GM12878 (cell line): ENCODE data around the gene MCUB. TPM values are rescaled to one million over a fixed set of nuclear protein-coding genes. Genes with fewer than 3 reads are reported as not detected.
"Not testable (repeated sequence)": the region's sequence is repeated elsewhere in the genome, so short reads cannot be mapped to it uniquely, and the experiment has no call there.

Source experiments
- ATAC-seq: fragments of 200-7000 bp; cut with Tn5 transposase; 3 replicates; pipeline ENCODE4 v1.9.1; 2020; ENCODE audit warnings: mild to moderate bottlenecking, moderate library complexity
- BruUV-seq: library from RNA; stranded (reverse); fragments of 400-500 nt; replicated peaks from 2 replicates; lab custom pipeline; 2021; lab: Mats Ljungman, UMichigan
- CTCF ChIA-PET: fragments of 300-600 bp; sonication (Branson Sonifier 250); formaldehyde crosslinking; extraction: SDS; loops from one replicate; lab custom pipeline; 2021; ENCODE audit warnings: inconsistent platforms; lab: Yijun Ruan, JAX
- POLR2A ChIA-PET: fragments of 350-600 bp; formaldehyde crosslinking; extraction: SDS; loops from one replicate; lab custom pipeline; 2021; ENCODE audit warnings: inconsistent platforms; lab: Charles Lee
- RAD21 ChIA-PET: fragments of 300-600 bp; sonication (Branson Sonifier 250); formaldehyde crosslinking; loops from one replicate; lab custom pipeline; 2023; ENCODE audit warnings: antibody characterized with exemption; ENCODE audit not compliant: unreplicated experiment; lab: Charles Lee
- SMC1A ChIA-PET: fragments of 300-600 bp; sonication (Branson Sonifier 250); formaldehyde crosslinking; loops from one replicate; lab custom pipeline; 2023; ENCODE audit not compliant: unreplicated experiment, uncharacterized antibody; lab: Charles Lee
- DNase-seq: peaks from one replicate; pipeline ENCODE4 v3.0.0-alpha.2; 2011; ENCODE audit warnings: low read depth, low spot score
- FAIRE-seq: peaks from 3 replicates; lab custom pipeline; 2011; peaks lifted over from hg19 to GRCh38; lab: Jason Lieb, UNC
- H2AFZ ChIP-seq: 2 replicates; pipeline ENCODE4 v1.6.0; 2011; ENCODE audit warnings: low read depth, low read length, control low read depth; ENCODE audit not compliant: control insufficient read depth
- H3K27ac ChIP-seq: 2 replicates; pipeline ENCODE4 v1.5.1; 2011; ENCODE audit warnings: control low read depth; ENCODE audit not compliant: control insufficient read depth, insufficient read depth
- H3K27me3 ChIP-seq, 2 experiments: replicated peaks in 1 of 2; 2 replicates each; pipeline versions ENCODE4 v1.6.0 to v1.6.1; 2011; ENCODE audit warnings: low read length in 1 of 2; ENCODE audit not compliant: control insufficient read depth in 2 of 2, insufficient read depth in 2 of 2
- H3K36me3 ChIP-seq, 2 experiments: 2 replicates each; pipeline ENCODE4 v1.5.1; 2011; ENCODE audit warnings: low read length in 1 of 2; ENCODE audit not compliant: control insufficient read depth in 2 of 2, insufficient read depth in 2 of 2
- H3K4me1 ChIP-seq: 2 replicates; pipeline ENCODE4 v1.6.1; 2011; ENCODE audit warnings: mild to moderate bottlenecking, low read length, moderate library complexity, mixed read lengths; ENCODE audit not compliant: control insufficient read depth, insufficient read depth
- H3K4me2 ChIP-seq: 2 replicates; pipeline ENCODE4 v1.6.0; 2011; ENCODE audit warnings: control low read depth; ENCODE audit not compliant: control insufficient read depth, insufficient read depth
- H3K4me3 ChIP-seq: fragments of 200-600 bp; sonication (generic); 2 replicates; pipeline ENCODE4 v1.5.1; 2016
- H3K79me2 ChIP-seq: 2 replicates; pipeline ENCODE4 v1.6.0; 2011; ENCODE audit warnings: low read length; ENCODE audit not compliant: control insufficient read depth, insufficient read depth
- H3K9ac ChIP-seq: 2 replicates; pipeline ENCODE4 v1.8.0; 2011; ENCODE audit warnings: low read length, control low read depth, mixed read lengths; ENCODE audit not compliant: control insufficient read depth, insufficient read depth
- H3K9me3 ChIP-seq: replicated peaks from 3 replicates; pipeline ENCODE4 v1.5.1; 2011; ENCODE audit warnings: mild to moderate bottlenecking, low read length; ENCODE audit not compliant: control insufficient read depth, insufficient read depth
- H4K20me1 ChIP-seq: 2 replicates; pipeline ENCODE4 v1.6.0; 2011; ENCODE audit not compliant: control insufficient read depth, insufficient read depth
- BMI1 ChIP-seq: fragments of 450-650 bp; IDR thresholded peaks from 2 replicates; pipeline ENCODE4 v1.6.1; 2016; ENCODE audit warnings: mild to moderate bottlenecking, moderate library complexity, borderline replicate concordance
- NFYB ChIP-seq: IDR thresholded peaks from 2 replicates; pipeline ENCODE4 v1.6.1; 2011; ENCODE audit warnings: low read depth, mild to moderate bottlenecking, low read length, improper control_type of control experiment, moderate library complexity; ENCODE audit not compliant: insufficient read depth
- ZZZ3 ChIP-seq: IDR thresholded peaks from 2 replicates; pipeline ENCODE4 v1.6.1; 2011; ENCODE audit warnings: low read depth; ENCODE audit not compliant: control insufficient read depth, insufficient read length
- WGBS: methylation state at CpG from one replicate; pipeline ENCODE4 v1.1.6; 2016; ENCODE audit warnings: low lambda C conversion rate; ENCODE audit not compliant: insufficient replicate concordance, insufficient coverage; ENCODE audit errors: missing lambda C conversion rate; 5-methylcytosine and 5-hydroxymethylcytosine counted together
- in situ Hi-C: fragments of 300-500 bp; cut with MboI; formaldehyde crosslinking; loops from 9 replicates; pipeline ENCODE4 v1.14.3; 2018; ENCODE audit warnings: mixed read lengths
- intact Hi-C: fragments of 100-400 bp; cut with micrococcal nuclease; formaldehyde crosslinking; loops from one replicate; pipeline ENCODE4 v1.14.2; 2022; ENCODE audit not compliant: unreplicated experiment
- polyA plus RNA-seq, 11 experiments: library from polyadenylated mRNA; depleted of rRNA in 4 of 11; unstranded in 6 of 11; stranded (reverse) in 5 of 11; fragments of >200 nt; fragmentation: Nextera tagmentation in 4 of 11; fragmentation: Illumina TruSeq in 1 of 11; extraction: Ambion mirVana in 4 of 11; extraction: Trizol in 1 of 11; gene quantifications; 1 replicate in 1 of 11; 2 replicates in 10 of 11; pipeline versions ENCODE4 v1.2.1 to v1.2.3, GENCODE V29; 2011 to 2016; ENCODE audit warnings: inconsistent platforms in 2 of 11, missing spikeins in 2 of 11, low read depth in 1 of 11
- total RNA-seq, 4 experiments: library from RNA; depleted of rRNA in 3 of 4; stranded (reverse); fragments of >200 nt in 3 of 4; fragmentation: Illumina TruSeq in 1 of 4; extraction: Trizol in 1 of 4; gene quantifications; 2 replicates each; pipeline versions ENCODE4 v1.2.1 to v1.2.3, GENCODE V29; 2013 to 2021
- TF ChIP-seq, protein P1 (sequence below): fragments of 450-650 bp; IDR thresholded peaks from 2 replicates; pipeline ENCODE4 v1.6.1; 2016; ENCODE audit warnings: mild to moderate bottlenecking
- TF ChIP-seq, protein P2 (sequence below): fragments of 450-650 bp; formaldehyde crosslinking; IDR thresholded peaks from 2 replicates; pipeline ENCODE4 v1.5.0; 2022; ENCODE audit warnings: mild to moderate bottlenecking, missing genetic modification characterization
- TF ChIP-seq, protein P3 (sequence below): fragments of 450-650 bp; IDR thresholded peaks from 2 replicates; pipeline ENCODE4 v1.6.1; 2016; ENCODE audit warnings: mild to moderate bottlenecking

MCUB gene
- total and polyA plus RNA-seq, 10 of the 15 experiments (the other 5 are each of a cell fraction or from before 2014, with no cell fraction given), result 4.7 to 63.7 (median 39.4) TPM

DNA sequence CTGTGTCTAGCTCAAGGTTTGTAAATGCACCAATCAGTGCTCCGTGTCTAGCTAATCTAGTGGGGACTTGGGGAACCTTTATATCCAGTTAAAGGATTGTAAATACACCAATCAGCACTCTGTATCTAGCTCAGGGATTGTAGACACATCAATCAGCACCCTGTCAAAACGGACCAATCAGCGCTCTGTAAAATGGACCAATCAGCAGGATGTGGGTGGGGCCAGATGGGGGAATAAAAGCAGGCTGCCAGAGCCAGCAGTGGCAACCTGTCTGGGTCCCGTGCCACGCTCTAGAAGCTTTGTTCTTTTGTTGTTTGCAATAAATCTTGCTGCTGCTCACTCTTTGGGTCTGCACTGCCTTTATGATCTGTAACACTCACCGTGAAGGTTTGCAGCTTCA lies 2.0 kb upstream of the MCUB start:
- 97% methylated on average over 6 of the region's 6 CpGs for WGBS
- DNase-seq, H3K4me1 ChIP-seq, H2AFZ ChIP-seq, ATAC-seq, H3K36me3 ChIP-seq, H3K4me2 ChIP-seq, H3K9me3 ChIP-seq, in situ Hi-C loops, FAIRE-seq, H4K20me1 ChIP-seq, intact Hi-C loops, H3K4me3 ChIP-seq, H3K9ac ChIP-seq, BruUV-seq, H3K27me3 ChIP-seq, H3K27ac ChIP-seq: not testable (repeated sequence)
- SMC1A ChIA-PET, result interaction anchor here (0.6 to 1.9 kb wide), 10 partner anchors 9 to 237 kb away, joined by 3 to 5 read pairs (median 3); no protein-coding TSS in a partner anchor
- RAD21 ChIA-PET, result interaction anchor here (1.1 to 1.2 kb wide), 2 partner anchors 30 to 172 kb away, joined by 3 to 4 read pairs; no protein-coding TSS in a partner anchor
- POLR2A ChIA-PET, result interaction anchor here (2.0 kb wide), 1 partner anchor 146 kb away, joined by 7 read pairs; the partner anchor contains the start of gene CASP6
- peak; percentile 78 for TF ChIP-seq NFYB
- TF ChIP-seq, protein P1, sequence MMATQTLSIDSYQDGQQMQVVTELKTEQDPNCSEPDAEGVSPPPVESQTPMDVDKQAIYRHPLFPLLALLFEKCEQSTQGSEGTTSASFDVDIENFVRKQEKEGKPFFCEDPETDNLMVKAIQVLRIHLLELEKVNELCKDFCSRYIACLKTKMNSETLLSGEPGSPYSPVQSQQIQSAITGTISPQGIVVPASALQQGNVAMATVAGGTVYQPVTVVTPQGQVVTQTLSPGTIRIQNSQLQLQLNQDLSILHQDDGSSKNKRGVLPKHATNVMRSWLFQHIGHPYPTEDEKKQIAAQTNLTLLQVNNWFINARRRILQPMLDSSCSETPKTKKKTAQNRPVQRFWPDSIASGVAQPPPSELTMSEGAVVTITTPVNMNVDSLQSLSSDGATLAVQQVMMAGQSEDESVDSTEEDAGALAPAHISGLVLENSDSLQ, result peak; percentile 67; the same call in 1 of the 2 replicates
- CTCF ChIA-PET, result interaction anchor here (1.5 kb wide), 2 partner anchors 16 to 125 kb away, joined by 4 to 5 read pairs; no protein-coding TSS in a partner anchor
- H3K79me2 ChIP-seq, result peaks cover 20% of the 10 kb centered on the region

DNA sequence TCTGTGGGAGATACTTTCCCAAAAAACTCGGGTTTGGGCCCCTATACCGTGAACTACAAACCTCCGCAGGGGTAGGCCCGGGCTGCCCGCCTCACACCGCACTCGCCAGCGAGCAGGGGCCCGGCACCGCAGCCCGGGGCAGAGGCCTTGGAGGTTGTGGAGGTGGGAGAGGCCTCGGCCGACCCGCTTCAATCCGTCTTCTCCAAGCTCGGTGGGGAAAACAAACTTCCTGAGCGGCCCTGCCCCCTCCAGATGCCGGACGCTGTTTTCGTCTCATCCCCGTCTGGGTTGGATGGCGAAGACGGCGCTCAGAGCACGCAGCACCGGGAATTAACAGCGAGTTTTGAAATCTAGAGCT lies 442 bp upstream of the MCUB start:
- H3K27me3 ChIP-seq, result no peaks in the 10 kb centered on the region
- peak overlapping the region; percentile 87 for H3K27ac ChIP-seq
- H3K36me3 ChIP-seq, result no peaks in the 10 kb centered on the region
- DNase-seq (no peak), FAIRE-seq (no peak), ATAC-seq (peak; percentile 49)
- ChIA-PET RAD21 (interaction anchor here (0.9 to 1.8 kb wide), 8 partner anchors 13 to 245 kb away, joined by 3 to 8 read pairs (median 4); partner anchors contain the start of gene CASP6), SMC1A (interaction anchor here (0.6 to 1.9 kb wide), 13 partner anchors 13 to 236 kb away, joined by 3 to 6 read pairs (median 3); partner anchors contain the start of gene PLA2G12A), POLR2A (interaction anchor here (0.6 to 2.7 kb wide), 11 partner anchors 16 to 245 kb away, joined by 3 to 9 read pairs (median 4); partner anchors contain the start of genes CASP6, PLA2G12A and SEC24B), CTCF (interaction anchor here (0.8 to 1.6 kb wide), 7 partner anchors 17 to 267 kb away, joined by 3 to 7 read pairs (median 3); partner anchors contain the start of gene SEC24B)
- intact Hi-C loops, result no loop called here
- peaks cover 3% of the 10 kb centered on the region; the same call in 1 of the 2 replicates for H3K4me1 ChIP-seq
- in situ Hi-C loops, result no loop called here
- H3K9ac ChIP-seq, result peak overlapping the region; percentile 87
- WGBS, result 4% methylated on average over 27 of the region's 27 CpGs
- peak overlapping the region; percentile 96 for H2AFZ ChIP-seq
- peak overlapping the region; percentile 85 for H3K4me3 ChIP-seq
- TSS peak; percentile 93 for BruUV-seq
- peak overlapping the region; percentile 88 for H3K4me2 ChIP-seq
- no peaks in the 10 kb centered on the region; the same call in 1 of the 2 replicates for H4K20me1 ChIP-seq
- no peaks in the 10 kb centered on the region; the same call in 2 of the 3 replicates for H3K9me3 ChIP-seq
- peaks cover 20% of the 10 kb centered on the region for H3K79me2 ChIP-seq
- TF ChIP-seq, protein P2, sequence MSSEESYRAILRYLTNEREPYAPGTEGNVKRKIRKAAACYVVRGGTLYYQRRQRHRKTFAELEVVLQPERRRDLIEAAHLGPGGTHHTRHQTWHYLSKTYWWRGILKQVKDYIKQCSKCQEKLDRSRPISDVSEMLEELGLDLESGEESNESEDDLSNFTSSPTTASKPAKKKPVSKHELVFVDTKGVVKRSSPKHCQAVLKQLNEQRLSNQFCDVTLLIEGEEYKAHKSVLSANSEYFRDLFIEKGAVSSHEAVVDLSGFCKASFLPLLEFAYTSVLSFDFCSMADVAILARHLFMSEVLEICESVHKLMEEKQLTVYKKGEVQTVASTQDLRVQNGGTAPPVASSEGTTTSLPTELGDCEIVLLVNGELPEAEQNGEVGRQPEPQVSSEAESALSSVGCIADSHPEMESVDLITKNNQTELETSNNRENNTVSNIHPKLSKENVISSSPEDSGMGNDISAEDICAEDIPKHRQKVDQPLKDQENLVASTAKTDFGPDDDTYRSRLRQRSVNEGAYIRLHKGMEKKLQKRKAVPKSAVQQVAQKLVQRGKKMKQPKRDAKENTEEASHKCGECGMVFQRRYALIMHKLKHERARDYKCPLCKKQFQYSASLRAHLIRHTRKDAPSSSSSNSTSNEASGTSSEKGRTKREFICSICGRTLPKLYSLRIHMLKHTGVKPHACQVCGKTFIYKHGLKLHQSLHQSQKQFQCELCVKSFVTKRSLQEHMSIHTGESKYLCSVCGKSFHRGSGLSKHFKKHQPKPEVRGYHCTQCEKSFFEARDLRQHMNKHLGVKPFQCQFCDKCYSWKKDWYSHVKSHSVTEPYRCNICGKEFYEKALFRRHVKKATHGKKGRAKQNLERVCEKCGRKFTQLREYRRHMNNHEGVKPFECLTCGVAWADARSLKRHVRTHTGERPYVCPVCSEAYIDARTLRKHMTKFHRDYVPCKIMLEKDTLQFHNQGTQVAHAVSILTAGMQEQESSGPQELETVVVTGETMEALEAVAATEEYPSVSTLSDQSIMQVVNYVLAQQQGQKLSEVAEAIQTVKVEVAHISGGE (CRISPR knock-in tag), result no peak
- TF ChIP-seq BMI1, result no peak
- TF ChIP-seq ZZZ3, result no peak
- TF ChIP-seq, protein P3, sequence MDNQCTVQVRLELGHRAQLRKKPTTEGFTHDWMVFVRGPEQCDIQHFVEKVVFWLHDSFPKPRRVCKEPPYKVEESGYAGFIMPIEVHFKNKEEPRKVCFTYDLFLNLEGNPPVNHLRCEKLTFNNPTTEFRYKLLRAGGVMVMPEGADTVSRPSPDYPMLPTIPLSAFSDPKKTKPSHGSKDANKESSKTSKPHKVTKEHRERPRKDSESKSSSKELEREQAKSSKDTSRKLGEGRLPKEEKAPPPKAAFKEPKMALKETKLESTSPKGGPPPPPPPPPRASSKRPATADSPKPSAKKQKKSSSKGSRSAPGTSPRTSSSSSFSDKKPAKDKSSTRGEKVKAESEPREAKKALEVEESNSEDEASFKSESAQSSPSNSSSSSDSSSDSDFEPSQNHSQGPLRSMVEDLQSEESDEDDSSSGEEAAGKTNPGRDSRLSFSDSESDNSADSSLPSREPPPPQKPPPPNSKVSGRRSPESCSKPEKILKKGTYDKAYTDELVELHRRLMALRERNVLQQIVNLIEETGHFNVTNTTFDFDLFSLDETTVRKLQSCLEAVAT, result 0 out of 2 replicates have a peak, but pooled peaks have one; percentile 26
